Fibroblast of mammary gland (primary cell): ENCODE measurements around the gene SLC29A2.
A peak's percentile ranks its signal among the peaks of the same experiment; 100 is the strongest.
"Not testable (repeated sequence)": the region's sequence is repeated elsewhere in the genome, so short reads cannot be mapped to it uniquely, and the experiment has no call there.

Experiments used
- DNase-seq: peaks from one replicate; pipeline ENCODE4 v3.0.0-alpha.2; 2010; ENCODE audit warnings: low read depth
- H3K4me3 ChIP-seq: 2 replicates; pipeline ENCODE4 v1.5.1; 2011; ENCODE audit warnings: low read depth, mild to moderate bottlenecking, low read length, moderate library complexity; ENCODE audit not compliant: control insufficient read depth
- TF ChIP-seq, protein P1 (sequence below): conservative IDR thresholded peaks from 2 replicates; pipeline ENCODE4 v1.5.1; 2011; ENCODE audit warnings: low read depth, low read length, inconsistent platforms; ENCODE audit not compliant: control insufficient read depth, insufficient read depth

SLC29A2 gene

DNA sequence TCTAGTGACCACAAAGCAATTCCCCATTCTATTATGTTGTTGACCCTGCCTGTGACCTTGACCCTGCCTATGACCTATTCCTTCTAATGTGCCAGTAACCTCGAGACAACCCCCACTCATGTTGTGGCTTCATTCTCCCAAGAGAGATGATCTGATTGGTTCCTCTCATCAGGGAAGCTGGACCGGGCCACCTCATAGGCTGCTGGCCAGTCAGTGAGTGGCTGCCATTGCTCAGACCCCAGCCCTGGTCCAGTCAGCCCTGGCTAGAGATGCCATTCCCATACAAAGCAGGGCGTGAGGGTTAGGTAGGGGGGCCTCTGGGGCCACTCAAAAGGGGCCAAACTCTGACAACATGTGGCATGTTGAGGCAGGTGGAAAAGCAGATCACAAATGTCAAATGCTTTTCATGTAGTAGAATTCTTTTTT lies 11.9 kb downstream of the SLC29A2 start:
- H3K4me3 ChIP-seq: no peak overlapping the region
- no peak for DNase-seq
- TF ChIP-seq, protein P1, sequence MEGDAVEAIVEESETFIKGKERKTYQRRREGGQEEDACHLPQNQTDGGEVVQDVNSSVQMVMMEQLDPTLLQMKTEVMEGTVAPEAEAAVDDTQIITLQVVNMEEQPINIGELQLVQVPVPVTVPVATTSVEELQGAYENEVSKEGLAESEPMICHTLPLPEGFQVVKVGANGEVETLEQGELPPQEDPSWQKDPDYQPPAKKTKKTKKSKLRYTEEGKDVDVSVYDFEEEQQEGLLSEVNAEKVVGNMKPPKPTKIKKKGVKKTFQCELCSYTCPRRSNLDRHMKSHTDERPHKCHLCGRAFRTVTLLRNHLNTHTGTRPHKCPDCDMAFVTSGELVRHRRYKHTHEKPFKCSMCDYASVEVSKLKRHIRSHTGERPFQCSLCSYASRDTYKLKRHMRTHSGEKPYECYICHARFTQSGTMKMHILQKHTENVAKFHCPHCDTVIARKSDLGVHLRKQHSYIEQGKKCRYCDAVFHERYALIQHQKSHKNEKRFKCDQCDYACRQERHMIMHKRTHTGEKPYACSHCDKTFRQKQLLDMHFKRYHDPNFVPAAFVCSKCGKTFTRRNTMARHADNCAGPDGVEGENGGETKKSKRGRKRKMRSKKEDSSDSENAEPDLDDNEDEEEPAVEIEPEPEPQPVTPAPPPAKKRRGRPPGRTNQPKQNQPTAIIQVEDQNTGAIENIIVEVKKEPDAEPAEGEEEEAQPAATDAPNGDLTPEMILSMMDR: no peak

DNA sequence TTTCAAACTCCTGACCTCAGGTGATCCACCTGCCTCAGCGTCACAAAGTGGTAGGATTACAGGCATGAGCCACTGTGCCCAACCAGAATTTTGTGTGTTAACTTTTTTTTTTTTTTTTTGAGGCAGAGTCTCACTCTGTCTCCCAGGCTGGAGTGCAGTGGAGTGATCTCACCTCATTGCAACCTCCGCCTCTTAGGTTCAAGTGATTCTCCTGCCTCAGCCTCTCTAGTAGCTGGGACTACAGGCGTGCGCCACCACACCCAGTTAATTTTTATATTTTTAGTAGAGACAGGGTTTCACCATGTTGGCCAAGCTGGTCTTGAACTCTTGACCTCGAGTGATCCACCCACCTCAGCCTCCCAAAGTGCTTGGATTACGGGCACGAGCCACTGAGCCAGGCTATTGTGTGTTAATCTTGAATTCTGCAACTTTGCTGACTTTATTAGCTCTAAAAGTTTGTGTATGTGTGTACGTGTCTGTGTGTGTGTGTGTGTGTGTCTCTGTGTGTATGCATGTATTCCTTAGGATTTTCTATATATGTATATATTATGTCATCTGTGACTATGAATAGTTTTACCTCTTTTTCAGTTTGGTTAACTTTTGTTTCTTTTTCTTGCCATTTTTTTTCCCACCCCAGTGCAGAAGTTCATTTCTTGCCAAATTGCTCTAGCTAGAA lies 20.9 kb downstream of the SLC29A2 start:
- DNase-seq: not testable (repeated sequence)

DNA sequence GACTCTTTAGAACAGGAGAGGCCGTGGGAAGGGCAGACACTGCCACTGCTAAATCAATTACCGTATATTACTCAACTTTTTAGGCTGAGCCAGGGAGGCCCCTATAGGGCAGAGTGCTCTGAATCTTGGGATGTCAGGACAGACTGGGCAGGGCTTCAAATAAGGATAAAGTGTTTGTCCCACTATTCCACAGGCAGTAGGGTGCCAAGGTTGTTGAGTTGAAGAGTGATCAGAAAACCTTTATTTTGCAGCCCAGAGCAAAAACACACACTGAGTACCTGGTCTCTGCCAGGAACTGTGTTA lies 22.5 kb downstream of the SLC29A2 start:
- DNase-seq: no peak
- H3K4me3 ChIP-seq: no peak overlapping the region
- TF ChIP-seq, protein P1: no peak

More for the DNA sequence above, 20.9 kb downstream of the SLC29A2 start:
- not testable (repeated sequence) for H3K4me3 ChIP-seq

DNA sequence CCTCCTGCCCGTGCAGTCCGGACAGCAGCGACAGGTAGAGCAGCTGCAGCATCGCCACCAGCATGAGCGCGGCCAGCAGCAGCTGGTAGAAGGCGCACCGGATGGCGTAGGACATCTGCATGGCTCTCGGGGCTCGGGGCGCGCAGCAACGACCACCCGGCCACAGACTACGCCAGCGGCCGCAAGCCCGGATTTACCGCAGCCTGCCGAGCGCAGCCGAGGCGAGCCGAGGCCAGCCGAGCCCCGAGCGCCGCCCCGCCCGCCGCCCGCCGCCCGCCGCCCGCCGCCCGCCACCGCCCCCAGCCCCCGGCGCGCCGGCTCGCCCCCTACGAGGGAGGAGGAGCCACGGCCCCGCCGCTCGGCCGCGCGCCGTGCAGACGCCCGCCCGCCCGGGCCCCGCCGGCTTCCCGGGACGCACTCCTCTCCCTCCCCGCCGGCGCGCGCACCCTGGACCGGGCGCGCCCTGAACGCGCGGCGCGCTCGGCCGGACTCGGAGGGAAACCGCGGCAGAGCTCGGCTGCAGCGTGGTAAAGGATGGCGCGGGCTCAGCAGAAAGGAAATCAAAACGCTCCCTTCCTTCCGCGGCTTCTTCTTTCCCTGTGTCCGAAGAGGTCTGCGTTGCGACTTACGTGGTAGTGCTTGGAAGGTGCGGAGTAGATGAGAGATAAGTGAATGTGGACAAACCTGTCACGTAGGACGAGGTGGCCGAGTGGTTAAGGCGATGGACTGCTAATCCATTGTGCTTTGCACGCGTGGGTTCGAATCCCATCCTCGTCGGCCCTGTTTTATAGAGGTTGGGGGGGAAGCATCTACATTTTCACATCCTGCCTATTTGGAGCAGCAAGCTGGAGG lies 23.9 kb downstream of the SLC29A2 start, which contains the start of gene B4GAT1:
B4GAT1 (minus strand) TSS at position 205 of the 852 bp plus-strand sequence; CDS start at position 121, 84 bp downstream.
- H3K4me3 ChIP-seq: peak within 1 kb of the TSS; percentile 88

DNA sequence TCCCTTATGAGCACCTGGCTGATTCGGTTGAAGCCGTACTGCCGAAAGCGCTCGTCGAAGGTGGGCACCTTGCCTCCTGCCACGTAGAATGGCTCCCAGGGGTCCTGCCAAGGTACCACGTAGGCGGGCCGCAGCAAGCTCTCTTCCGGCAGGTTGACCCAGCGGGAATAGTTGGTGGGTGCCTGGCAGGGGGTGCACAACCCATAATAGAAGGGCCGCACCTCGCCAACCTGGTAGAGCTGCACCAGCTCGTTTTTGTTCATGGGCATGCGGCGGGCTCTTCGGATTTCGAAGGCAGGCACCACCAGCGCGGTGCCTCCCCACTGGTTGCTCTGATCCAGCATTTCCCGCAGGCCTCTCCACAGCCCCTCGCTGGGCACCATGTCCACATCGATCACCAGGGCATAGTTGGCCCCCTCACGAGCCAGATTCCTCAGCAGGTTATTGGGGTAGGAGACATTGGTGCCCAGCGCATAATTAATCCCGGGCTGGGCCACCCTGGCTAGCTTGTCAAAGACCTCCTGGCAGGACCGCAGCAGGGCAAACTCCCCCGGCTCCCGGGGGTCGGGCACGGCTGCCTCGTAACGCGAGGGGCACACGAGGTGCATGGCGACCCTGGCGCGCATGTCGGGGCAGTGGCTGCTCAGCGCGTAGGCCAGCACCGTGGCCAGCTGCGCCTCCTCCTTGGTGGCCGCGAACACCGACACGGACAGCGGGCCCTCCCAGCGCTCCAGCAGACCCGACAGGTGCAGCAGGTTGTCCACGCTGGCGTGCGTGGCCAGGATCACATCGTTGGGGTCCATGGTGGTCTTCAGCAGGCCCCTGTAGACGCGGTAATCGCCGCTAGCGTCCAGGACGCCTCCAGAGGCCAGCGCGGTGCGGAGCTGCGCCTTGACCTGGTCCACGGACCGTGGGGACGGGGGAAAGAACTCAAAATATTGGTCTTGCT lies 24.8 kb downstream of the SLC29A2 start:
- DNase-seq: no peak
- TF ChIP-seq, protein P1: no peak
- H3K4me3 ChIP-seq: peak overlapping the region; percentile 88

More for the DNA sequence above, 23.9 kb downstream of the SLC29A2 start, which contains the start of gene B4GAT1:
- TF ChIP-seq, protein P1: no peak
- peak; percentile 92 for DNase-seq

DNA sequence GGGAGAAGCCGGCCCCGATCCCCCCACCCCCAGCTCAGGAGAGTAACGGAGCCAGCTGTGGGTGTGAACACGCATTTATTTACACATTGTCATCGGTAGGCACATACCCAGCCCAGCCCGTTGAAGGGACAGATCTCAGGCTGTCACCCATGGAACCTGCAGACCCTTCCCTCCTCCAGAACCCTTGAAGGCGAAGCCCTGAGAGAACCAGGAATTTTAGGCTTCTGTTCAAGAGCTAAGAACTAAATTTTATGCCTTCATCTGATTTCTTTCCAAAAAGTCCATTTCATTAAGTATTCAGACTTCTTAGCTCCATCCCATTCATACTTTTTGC lies 26.3 kb downstream of the SLC29A2 start:
- TF ChIP-seq, protein P1: no peak
- peak overlapping the region; percentile 94 for H3K4me3 ChIP-seq
- no peak for DNase-seq
